HepG2 (cell line): ENCODE data around the gene PYY.

Experiments used
- CTCF ChIP-seq: sonication (generic); formaldehyde crosslinking; IDR thresholded peaks from 2 replicates; pipeline ENCODE4 v1.5.0; 2020; ENCODE audit warnings: mild to moderate bottlenecking, missing genetic modification reagents, moderate library complexity
- EZH2 ChIP-seq: conservative IDR thresholded peaks from 2 replicates; pipeline ENCODE4 v1.6.1; 2012; ENCODE audit warnings: mild to moderate bottlenecking, low read depth, low read length, moderate library complexity
- JUNB ChIP-seq: sonication (generic); formaldehyde crosslinking; IDR thresholded peaks from 2 replicates; pipeline ENCODE4 v1.8.0; 2022; ENCODE audit warnings: missing genetic modification reagents, mild to moderate bottlenecking, borderline replicate concordance
- MAFG ChIP-seq: sonication (generic); formaldehyde crosslinking; IDR thresholded peaks from 2 replicates; pipeline ENCODE4 v1.5.1; 2020; ENCODE audit warnings: mild to moderate bottlenecking, missing genetic modification reagents
- SRSF4 ChIP-seq: fragments of 200-400 bp; formaldehyde crosslinking; IDR thresholded peaks from one replicate; pipeline ENCODE4 v1.6.1; 2018; ENCODE audit warnings: mild to moderate bottlenecking, low read depth, low read length, moderate library complexity; ENCODE audit not compliant: poor library complexity, severe bottlenecking
- TEF ChIP-seq: sonication (generic); formaldehyde crosslinking; IDR thresholded peaks from 2 replicates; pipeline ENCODE4 v1.5.0; 2020; ENCODE audit warnings: missing genetic modification reagents
- ZNF780A ChIP-seq: sonication (generic); formaldehyde crosslinking; IDR thresholded peaks from 2 replicates; pipeline ENCODE4 v1.8.0; 2022; ENCODE audit warnings: mild to moderate bottlenecking, missing genetic modification reagents, moderate library complexity
- ZSCAN31 ChIP-seq: sonication (generic); formaldehyde crosslinking; IDR thresholded peaks from 2 replicates; pipeline ENCODE4 v1.5.0; 2020; ENCODE audit warnings: low read depth, mild to moderate bottlenecking, missing genetic modification reagents

GRCh38 chr17:43987131-43988021, 33.6 kb upstream of the PYY start:
- no peak for TF ChIP-seq MAFG
- TF ChIP-seq TEF (CRISPR knock-in tag) = no peak
- TF ChIP-seq CTCF = no peak
- no peak for TF ChIP-seq ZNF780A (CRISPR knock-in tag)
- no peak for TF ChIP-seq JUNB (CRISPR knock-in tag)
- no peak for TF ChIP-seq ZSCAN31 (CRISPR knock-in tag)
- no peak for TF ChIP-seq SRSF4
- TF ChIP-seq EZH2 = no peak
